GM06990 (cell line): ENCODE data around the gene MYLK4.

ENCODE experiments used
- DNase-seq: peaks from one replicate; pipeline ENCODE4 v3.0.0-alpha.2; 2011; ENCODE audit not compliant: insufficient read length; ENCODE audit errors: extremely low read depth
- H3K27me3 ChIP-seq: replicated peaks from 2 replicates; pipeline ENCODE4 v1.6.0; 2011; ENCODE audit warnings: low read length; ENCODE audit not compliant: control insufficient read depth, insufficient read depth
- H3K36me3 ChIP-seq: 2 replicates; pipeline ENCODE4 v1.5.1; 2011; ENCODE audit warnings: low read length; ENCODE audit not compliant: control insufficient read depth, insufficient read depth
- H3K4me3 ChIP-seq: replicated peaks from 2 replicates; pipeline ENCODE4 v1.5.1; 2011; ENCODE audit warnings: low read depth, mild to moderate bottlenecking, control low read depth, low read length
- CTCF ChIP-seq: IDR thresholded peaks from 2 replicates; pipeline ENCODE4 v1.5.1; 2011; ENCODE audit warnings: low read length, control low read depth, mild to moderate bottlenecking, inconsistent platforms; ENCODE audit not compliant: insufficient read depth, poor library complexity, severe bottlenecking

Gene MYLK4

GRCh38 chr6:2795956-2796355 is 45.2 kb upstream of the MYLK4 start:
- TF ChIP-seq CTCF: no peak
- Histone ChIP-seq H3K36me3 (no peaks in the 10 kb centered on the region), H3K27me3 (no peaks in the 10 kb centered on the region), H3K4me3 (no peak overlapping the region)
- DNase-seq: no peak

DNA sequence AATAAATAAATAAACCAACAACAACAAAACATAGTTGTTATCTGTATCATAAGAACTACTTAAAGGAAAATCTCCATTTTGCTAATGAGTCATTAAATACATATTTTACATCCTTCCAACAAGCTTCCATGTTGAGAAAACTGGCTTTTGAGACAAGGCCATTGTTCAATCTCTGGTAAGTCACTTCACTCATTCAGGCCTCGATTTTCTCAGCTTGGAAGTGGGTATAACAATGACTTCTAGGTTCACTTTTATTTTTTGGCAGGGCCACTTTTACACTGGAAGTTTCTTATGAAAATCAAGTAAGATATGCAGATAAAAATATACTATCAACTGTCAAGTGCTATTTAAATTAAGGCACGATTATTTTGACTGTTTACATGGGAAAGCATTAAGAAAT is 44.4 kb upstream of the MYLK4 start:
- no peak for TF ChIP-seq CTCF
- no peaks in the 10 kb centered on the region for H3K27me3 ChIP-seq
- DNase-seq: no peak
- H3K4me3 ChIP-seq: no peak overlapping the region
- H3K36me3 ChIP-seq: no peaks in the 10 kb centered on the region

- Histone ChIP-seq H3K4me3 (no peak overlapping the region), H3K27me3 (no peaks in the 10 kb centered on the region), H3K36me3 (no peaks in the 10 kb centered on the region)
- DNase-seq: no peak
- no peak for TF ChIP-seq CTCF
These were observed 43.5 kb upstream of the MYLK4 start for GRCh38 chr6:2794171-2794730.

GRCh38 chr6:2793534-2794151 is 42.9 kb upstream of the MYLK4 start:
- Histone ChIP-seq H3K4me3 (no peak overlapping the region), H3K27me3 (no peaks in the 10 kb centered on the region), H3K36me3 (no peaks in the 10 kb centered on the region; the same call in 1 of the 2 replicates)
- TF ChIP-seq CTCF: no peak
- DNase-seq: no peak

- Histone ChIP-seq H3K36me3 (no peaks in the 10 kb centered on the region; the same call in 1 of the 2 replicates), H3K4me3 (no peak overlapping the region), H3K27me3 (no peaks in the 10 kb centered on the region)
- TF ChIP-seq CTCF: no peak
- no peak for DNase-seq
These were observed 41.8 kb upstream of the MYLK4 start for GRCh38 chr6:2792330-2793110.
